ENCODE results near the gene SLC2A3. TPM values are rescaled to one million over a fixed set of nuclear protein-coding genes. Genes with fewer than 3 reads are reported as not detected.
"Not testable (repeated sequence)": the region's sequence is repeated elsewhere in the genome, so short reads cannot be mapped to it uniquely, and the experiment has no call there.

SLC2A3 gene
- total RNA-seq, 1 donor, result 888 TPM

GRCh38 chr12:7961395-7962178 is 25.6 kb upstream of the SLC2A3 start:
- Histone ChIP-seq H3K27me3 (ENCODE audit: insufficient read depth, low read length) (no peaks in the 10 kb centered on the region), H3K4me3 (ENCODE audit: low read length) (peak overlapping the region; percentile 39), H3K9me3 (ENCODE audit: low read depth, low read length) (no peaks in the 10 kb centered on the region), H3K4me1 (ENCODE audit: insufficient read depth, low read length) (peaks cover 44% of the 10 kb centered on the region)

- Histone ChIP-seq H3K4me1 (ENCODE audit: insufficient read depth, low read length) (peaks cover 38% of the 10 kb centered on the region), H3K27me3 (ENCODE audit: insufficient read depth, low read length) (no peaks in the 10 kb centered on the region), H3K4me3 (ENCODE audit: low read length) (peak overlapping the region; percentile 39), H3K9me3 (ENCODE audit: low read depth, low read length) (no peaks in the 10 kb centered on the region)
These were observed 23.7 kb upstream of the SLC2A3 start for GRCh38 chr12:7959701-7960121.

- H3K4me3 ChIP-seq (ENCODE audit: low read length), result no peak overlapping the region
- H3K9me3 ChIP-seq (ENCODE audit: low read depth, low read length), result no peaks in the 10 kb centered on the region
- H3K4me1 ChIP-seq (ENCODE audit: insufficient read depth, low read length), result peaks cover 38% of the 10 kb centered on the region
- H3K27me3 ChIP-seq (ENCODE audit: insufficient read depth, low read length), result no peaks in the 10 kb centered on the region
These were observed 23.3 kb upstream of the SLC2A3 start for GRCh38 chr12:7959278-7959677.

DNA sequence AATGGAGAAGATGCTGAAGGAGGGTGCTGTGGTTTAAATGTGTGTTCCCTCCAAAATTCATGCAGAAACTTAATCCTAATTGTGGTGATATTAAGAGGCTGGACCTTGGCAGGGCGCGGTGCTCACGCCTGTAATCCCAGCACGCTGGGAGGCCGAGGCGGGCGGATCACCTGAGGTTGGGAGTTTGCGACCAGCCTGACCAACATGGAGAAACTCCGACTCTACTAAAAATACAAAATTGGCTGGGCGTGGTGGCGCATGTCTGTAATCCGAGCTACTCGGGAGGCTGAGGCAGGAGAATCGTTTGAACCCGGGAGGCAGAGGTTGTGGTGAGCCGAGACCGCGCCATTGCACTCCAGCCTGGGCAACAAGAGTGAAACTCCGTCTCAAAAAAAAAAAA is 18.9 kb upstream of the SLC2A3 start:
- H3K27me3 ChIP-seq (ENCODE audit: insufficient read depth, low read length); H3K4me3 ChIP-seq (ENCODE audit: low read length); H3K9me3 ChIP-seq (ENCODE audit: low read depth, low read length): not testable (repeated sequence)

GRCh38 chr12:7954418-7954817 is 18.4 kb upstream of the SLC2A3 start:
- H3K4me1 ChIP-seq (ENCODE audit: insufficient read depth, low read length), result peaks cover 26% of the 10 kb centered on the region
- not testable (repeated sequence) for H3K27me3 ChIP-seq (ENCODE audit: insufficient read depth, low read length); H3K9me3 ChIP-seq (ENCODE audit: low read depth, low read length); H3K4me3 ChIP-seq (ENCODE audit: low read length)

More for the DNA sequence above, 18.9 kb upstream of the SLC2A3 start:
- H3K4me1 ChIP-seq (ENCODE audit: insufficient read depth, low read length), result peaks cover 26% of the 10 kb centered on the region

DNA sequence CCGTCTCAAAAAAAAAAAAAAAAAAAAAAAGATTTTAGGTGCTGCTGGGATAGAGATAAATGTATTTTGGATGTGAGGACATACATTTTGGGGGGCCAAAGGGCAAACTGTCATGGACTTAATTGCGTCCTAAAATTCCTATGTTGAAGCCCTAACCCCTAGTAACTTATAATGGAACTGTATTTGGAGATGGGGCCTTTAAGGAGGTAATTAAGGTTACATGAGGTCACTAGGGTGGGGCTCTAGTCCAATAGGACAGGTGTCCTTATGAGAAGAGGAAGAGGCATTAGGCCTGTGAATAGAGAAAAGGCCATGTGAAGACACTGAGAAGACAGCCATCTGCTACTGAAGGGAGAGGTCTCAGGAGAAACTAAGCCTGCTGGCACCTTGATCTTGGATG is 17.9 kb upstream of the SLC2A3 start:
- not testable (repeated sequence) for H3K4me3 ChIP-seq (ENCODE audit: low read length); H3K27me3 ChIP-seq (ENCODE audit: insufficient read depth, low read length); H3K9me3 ChIP-seq (ENCODE audit: low read depth, low read length)
- H3K4me1 ChIP-seq (ENCODE audit: insufficient read depth, low read length), result peaks cover 26% of the 10 kb centered on the region

DNA sequence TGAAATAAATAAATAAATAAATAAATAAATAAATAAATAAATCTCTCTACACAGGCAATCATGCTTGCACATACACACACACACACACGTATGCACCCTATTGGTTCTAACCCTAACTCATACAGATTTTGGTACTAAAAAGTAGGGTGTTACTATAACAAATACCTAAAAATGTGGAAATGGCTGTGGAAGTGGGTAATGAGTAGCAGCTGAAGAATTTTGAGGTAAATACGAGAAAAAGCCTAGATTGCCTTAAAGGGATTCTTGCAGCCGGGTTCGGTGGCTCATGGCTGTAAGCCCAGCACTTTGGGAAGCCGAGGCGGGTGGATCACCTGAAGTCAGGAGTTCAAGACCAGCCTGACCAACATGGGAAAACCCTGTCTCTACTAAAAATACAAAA is 15.7 kb upstream of the SLC2A3 start:
- peaks cover 27% of the 10 kb centered on the region for H3K4me1 ChIP-seq (ENCODE audit: insufficient read depth, low read length)
- no peak overlapping the region for H3K4me3 ChIP-seq (ENCODE audit: low read length)
- no peaks in the 10 kb centered on the region for H3K9me3 ChIP-seq (ENCODE audit: low read depth, low read length)
- H3K27me3 ChIP-seq (ENCODE audit: insufficient read depth, low read length), result no peaks in the 10 kb centered on the region

DNA sequence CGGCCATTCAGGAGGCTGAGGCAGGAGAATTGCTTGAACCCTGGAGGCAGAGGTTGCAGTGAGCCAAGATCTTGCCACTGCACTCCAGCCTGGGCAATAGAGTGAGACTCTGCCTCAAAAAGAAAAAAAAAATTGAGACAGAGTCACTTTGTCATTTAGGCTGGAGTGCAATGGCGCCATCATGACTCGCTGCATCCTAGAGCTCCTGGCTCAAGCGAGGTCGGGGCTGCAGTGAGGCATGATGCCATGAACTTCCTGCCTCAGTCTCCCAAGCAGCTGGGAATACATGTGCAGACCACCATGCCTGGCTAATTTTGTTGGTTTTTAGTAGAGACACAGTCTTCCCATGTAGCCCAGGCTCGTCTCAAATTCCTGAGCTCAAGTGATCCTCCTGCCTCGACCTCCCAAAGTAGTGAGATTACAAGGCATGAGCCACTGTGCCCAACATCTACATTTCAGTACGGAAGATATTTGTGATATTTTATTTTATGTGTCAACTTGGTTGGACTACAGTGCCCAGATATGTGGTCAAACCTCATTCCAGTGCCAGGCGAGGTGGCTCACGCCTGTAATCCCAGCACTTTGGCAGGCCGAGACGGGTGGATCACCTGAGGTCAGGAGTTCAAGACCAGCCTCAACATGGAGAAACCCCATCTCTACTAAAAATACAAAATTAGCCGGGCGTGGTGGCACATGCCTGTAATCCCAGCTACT is 14.4 kb upstream of the SLC2A3 start:
- not testable (repeated sequence) for H3K4me3 ChIP-seq (ENCODE audit: low read length); H3K27me3 ChIP-seq (ENCODE audit: insufficient read depth, low read length); H3K9me3 ChIP-seq (ENCODE audit: low read depth, low read length)
- H3K4me1 ChIP-seq (ENCODE audit: insufficient read depth, low read length), result peaks cover 27% of the 10 kb centered on the region

DNA sequence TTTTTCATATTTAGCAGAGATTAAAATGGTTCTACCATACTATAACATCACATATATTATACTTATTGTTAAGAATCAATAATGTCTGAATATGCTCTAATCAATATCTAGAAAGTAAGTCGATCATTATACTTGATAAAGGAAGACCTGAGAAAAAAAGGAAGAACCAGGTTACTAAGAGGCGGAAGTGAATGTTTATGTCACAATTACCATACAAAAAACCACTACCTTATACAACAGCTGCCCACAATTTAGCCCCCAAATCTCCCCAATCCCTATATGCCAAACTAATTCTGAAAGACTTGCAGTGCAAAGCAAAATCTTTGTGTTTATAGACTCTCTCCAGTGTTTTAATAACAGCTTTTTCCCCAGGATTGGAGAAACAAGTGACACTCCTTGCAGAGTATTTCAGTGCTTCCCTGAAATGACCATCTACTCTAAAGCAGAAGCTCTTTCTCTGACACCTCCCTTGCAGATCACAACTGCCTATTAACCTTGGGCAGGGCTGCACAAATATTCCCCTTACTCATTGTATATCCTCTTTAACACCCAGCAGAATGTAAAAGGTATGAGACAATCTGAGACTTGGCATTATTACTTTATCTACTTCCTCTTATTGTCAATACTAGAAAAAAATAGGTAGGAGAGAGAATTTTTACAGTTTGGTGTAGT is 12.7 kb upstream of the SLC2A3 start:
- Histone ChIP-seq H3K9me3 (ENCODE audit: low read depth, low read length) (no peaks in the 10 kb centered on the region), H3K4me1 (ENCODE audit: insufficient read depth, low read length) (peaks cover 27% of the 10 kb centered on the region), H3K4me3 (ENCODE audit: low read length) (no peak overlapping the region), H3K27me3 (ENCODE audit: insufficient read depth, low read length) (no peaks in the 10 kb centered on the region)

DNA sequence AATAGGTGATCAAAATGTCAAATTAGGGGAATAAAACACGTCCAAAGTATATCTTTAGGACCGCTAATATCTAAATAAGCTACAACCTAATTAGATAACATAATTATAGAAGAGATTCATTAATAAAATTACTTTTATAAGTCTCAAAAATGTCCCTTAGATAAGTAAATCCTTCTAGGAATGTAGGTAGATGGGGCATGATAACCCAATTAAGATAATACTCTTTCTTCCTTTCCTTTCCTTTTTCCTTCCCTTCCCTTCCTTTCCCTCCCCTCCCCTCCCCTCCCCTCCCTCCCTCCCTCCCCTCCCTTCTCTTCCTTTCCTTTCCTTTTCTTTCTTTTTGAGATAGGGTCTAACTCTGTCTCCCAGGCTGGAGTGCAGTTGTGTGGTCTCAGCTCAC is 11.0 kb upstream of the SLC2A3 start:
- H3K27me3 ChIP-seq (ENCODE audit: insufficient read depth, low read length), result no peaks in the 10 kb centered on the region
- H3K4me3 ChIP-seq (ENCODE audit: low read length), result no peak overlapping the region
- no peaks in the 10 kb centered on the region for H3K9me3 ChIP-seq (ENCODE audit: low read depth, low read length)
- H3K4me1 ChIP-seq (ENCODE audit: insufficient read depth, low read length), result peaks cover 27% of the 10 kb centered on the region

DNA sequence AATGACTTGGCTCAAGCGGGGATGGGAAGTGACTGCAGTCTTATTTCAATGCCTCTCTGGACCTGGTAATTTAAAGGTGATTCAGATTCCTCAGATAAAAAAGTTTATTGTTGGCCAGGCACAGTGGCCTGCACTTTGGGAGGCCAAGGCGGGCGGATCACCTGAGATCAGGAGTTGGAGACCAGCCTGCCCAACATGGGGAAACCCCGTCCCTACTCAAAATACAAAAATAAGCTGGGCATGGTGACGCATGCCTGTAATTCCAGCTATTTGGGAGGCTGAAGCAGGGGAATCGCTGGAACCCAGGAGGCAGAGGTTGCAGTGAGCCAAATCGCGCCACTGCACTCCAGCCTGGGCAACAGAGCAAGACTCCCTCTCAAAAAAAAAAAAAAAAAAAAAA is 8.8 kb upstream of the SLC2A3 start:
- peaks cover 20% of the 10 kb centered on the region for H3K4me1 ChIP-seq (ENCODE audit: insufficient read depth, low read length)
- not testable (repeated sequence) for H3K9me3 ChIP-seq (ENCODE audit: low read depth, low read length); H3K4me3 ChIP-seq (ENCODE audit: low read length); H3K27me3 ChIP-seq (ENCODE audit: insufficient read depth, low read length)

GRCh38 chr12:7940906-7941305 is 4.9 kb upstream of the SLC2A3 start:
- Histone ChIP-seq H3K4me3 (ENCODE audit: low read length) (no peak overlapping the region), H3K4me1 (ENCODE audit: insufficient read depth, low read length) (peaks cover 17% of the 10 kb centered on the region), H3K27me3 (ENCODE audit: insufficient read depth, low read length) (no peaks in the 10 kb centered on the region), H3K9me3 (ENCODE audit: low read depth, low read length) (no peaks in the 10 kb centered on the region)

- peaks cover 38% of the 10 kb centered on the region for H3K4me1 ChIP-seq (ENCODE audit: insufficient read depth, low read length)
- no peaks in the 10 kb centered on the region for H3K27me3 ChIP-seq (ENCODE audit: insufficient read depth, low read length)
- H3K9me3 ChIP-seq (ENCODE audit: low read depth, low read length), result no peaks in the 10 kb centered on the region
- no peak overlapping the region for H3K4me3 ChIP-seq (ENCODE audit: low read length)
These were observed 2.0 kb upstream of the SLC2A3 start for GRCh38 chr12:7937833-7938506.

DNA sequence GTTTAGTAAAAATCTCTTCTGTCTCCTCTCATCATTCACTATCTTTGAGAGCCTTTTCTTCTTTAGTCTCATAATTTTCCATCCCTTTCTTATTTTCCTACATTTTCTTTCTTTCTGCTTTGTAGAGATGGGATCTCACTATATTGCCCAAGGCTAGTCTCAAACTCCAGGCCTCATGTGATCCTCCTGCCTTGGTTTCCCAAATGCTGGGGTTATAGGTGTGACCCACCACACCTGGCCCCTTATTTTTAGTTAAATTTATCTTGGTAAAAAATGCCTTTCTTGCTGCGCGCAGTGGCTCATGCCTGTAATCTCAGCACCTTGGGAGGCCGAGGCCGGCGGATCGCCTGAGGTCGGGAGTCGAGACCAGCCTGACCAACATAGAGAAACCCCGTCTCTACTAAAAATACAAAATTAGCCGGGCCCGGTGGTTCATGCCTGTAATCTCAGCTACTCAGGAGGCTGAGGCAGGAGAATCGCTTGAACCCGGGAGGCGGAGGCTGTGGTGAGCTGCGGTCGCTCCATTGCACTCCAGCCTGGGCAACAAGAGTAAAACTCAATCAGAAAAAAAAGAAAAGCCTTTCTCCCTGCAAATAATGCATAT is 996 bp downstream of the SLC2A3 start:
- peaks cover 50% of the 10 kb centered on the region for H3K4me1 ChIP-seq (ENCODE audit: insufficient read depth, low read length)
- H3K27me3 ChIP-seq (ENCODE audit: insufficient read depth, low read length), result no peaks in the 10 kb centered on the region
- no peaks in the 10 kb centered on the region for H3K9me3 ChIP-seq (ENCODE audit: low read depth, low read length)
- H3K4me3 ChIP-seq (ENCODE audit: low read length), result peak overlapping the region; percentile 70

All from mononuclear cell (primary cell).